H1 (cell line): Measurements from ENCODE around the gene IL26. TPM values are rescaled to one million over a fixed set of nuclear protein-coding genes. Genes with fewer than 3 reads are reported as not detected.

Experiments used
- CTCF ChIA-PET: fragments of 300-600 bp; sonication (Branson Sonifier 250); formaldehyde crosslinking; loops from one replicate; lab custom pipeline; 2021; ENCODE audit not compliant: partially characterized antibody; lab: Charles Lee
- POLR2A ChIA-PET: fragments of 300-600 bp; sonication (Branson Sonifier 250); formaldehyde crosslinking; loops from one replicate; lab custom pipeline; 2021; ENCODE audit warnings: inconsistent platforms; ENCODE audit not compliant: partially characterized antibody; lab: Charles Lee
- DNase-seq, 2 experiments: peaks; one replicate each; pipeline versions ENCODE4 v3.0.0 to v3.0.0-alpha.2; 2010 to 2022; ENCODE audit warnings: low spot score in 2 of 2, low read depth in 1 of 2, mixed read lengths in 1 of 2
- FAIRE-seq: peaks from 2 replicates; lab custom pipeline; 2011; peaks lifted over from hg19 to GRCh38; lab: Jason Lieb, UNC
- H2AFZ ChIP-seq: 2 replicates; pipeline ENCODE4 v1.8.1; 2012; ENCODE audit warnings: low read length, inconsistent platforms
- H2AK5ac ChIP-seq: 2 replicates; pipeline ENCODE4 v1.6.1; 2013; ENCODE audit warnings: low read depth, low read length
- H2BK120ac ChIP-seq: replicated peaks from 2 replicates; pipeline ENCODE3; 2013; ENCODE audit warnings: low read depth, low read length, inconsistent platforms
- H2BK12ac ChIP-seq: 2 replicates; pipeline ENCODE4 v1.6.1; 2013; ENCODE audit warnings: low read depth, low read length
- H2BK15ac ChIP-seq: 2 replicates; pipeline ENCODE4 v1.6.1; 2013; ENCODE audit warnings: low read length
- H2BK20ac ChIP-seq: 2 replicates; pipeline ENCODE4 v1.6.1; 2013; ENCODE audit warnings: low read length
- H2BK5ac ChIP-seq: 2 replicates; pipeline ENCODE4 v1.6.1; 2013; ENCODE audit warnings: low read depth, low read length
- H3K14ac ChIP-seq: 2 replicates; pipeline ENCODE4 v1.6.1; 2013; ENCODE audit warnings: inconsistent platforms; ENCODE audit not compliant: insufficient read length
- H3K18ac ChIP-seq: 2 replicates; pipeline ENCODE4 v1.6.1; 2013; ENCODE audit warnings: low read length; ENCODE audit errors: extremely low read depth
- H3K23ac ChIP-seq: 2 replicates; pipeline ENCODE4 v1.6.1; 2013; ENCODE audit warnings: inconsistent platforms; ENCODE audit not compliant: insufficient read length
- H3K23me2 ChIP-seq: 2 replicates; pipeline ENCODE4 v1.6.1; 2013; ENCODE audit warnings: low read depth, low read length
- H3K27ac ChIP-seq: 2 replicates; pipeline ENCODE4 v1.6.1; 2011; ENCODE audit warnings: low read depth, low read length, inconsistent platforms
- H3K27me3 ChIP-seq, 4 experiments: replicated peaks in 1 of 4; 1 replicate in 1 of 4; 2 replicates in 3 of 4; pipeline versions ENCODE4 v1.6.1 to v1.8.1; 2011 to 2013; ENCODE audit warnings: low read length in 3 of 4, mild to moderate bottlenecking in 3 of 4, inconsistent platforms in 2 of 4, mixed read lengths in 2 of 4, moderate library complexity in 1 of 4; ENCODE audit not compliant: control insufficient read depth in 3 of 4, insufficient read depth in 3 of 4; ENCODE audit errors: extremely low read depth in 1 of 4
- H3K36me3 ChIP-seq, 4 experiments: 2 replicates each; pipeline versions ENCODE4 v1.6.1 to v1.8.1; 2011 to 2013; ENCODE audit warnings: mild to moderate bottlenecking in 4 of 4, low read length in 3 of 4, moderate library complexity in 2 of 4, control low read depth in 1 of 4, inconsistent platforms in 1 of 4; ENCODE audit not compliant: insufficient read depth in 4 of 4, control insufficient read depth in 2 of 4
- H3K4ac ChIP-seq: replicated peaks from 2 replicates; pipeline ENCODE3; 2013; ENCODE audit warnings: low read length, low read depth, mixed read lengths, inconsistent platforms; ENCODE audit not compliant: insufficient read length
- H3K4me1 ChIP-seq, 4 experiments: replicated peaks in 1 of 4; 1 replicate in 1 of 4; 2 replicates in 3 of 4; pipeline versions ENCODE4 v1.6.1 to v1.8.1; 2011 to 2013; ENCODE audit warnings: low read length in 3 of 4, inconsistent platforms in 2 of 4, mixed read lengths in 1 of 4; ENCODE audit not compliant: insufficient read depth in 4 of 4, control insufficient read depth in 3 of 4
- H3K4me2 ChIP-seq, 2 experiments: 2 replicates each; pipeline versions ENCODE4 v1.6.1 to v1.8.1; 2011 to 2013; ENCODE audit warnings: low read depth in 2 of 2, low read length in 2 of 2, control low read depth in 1 of 2, inconsistent platforms in 1 of 2, mild to moderate bottlenecking in 1 of 2; ENCODE audit not compliant: insufficient read depth in 1 of 2
- H3K4me3 ChIP-seq, 4 experiments: fragments of 200-600, 300-600 bp in 1 of 4; sonication (generic), shearing (Covaris generic), sonication (Bioruptor Twin) in 1 of 4; 2 replicates each; pipeline versions ENCODE4 v1.5.1 to v1.8.1; 2011 to 2016; ENCODE audit warnings: low read length in 4 of 4, low read depth in 3 of 4, control low read depth in 2 of 4, inconsistent platforms in 2 of 4, mild to moderate bottlenecking in 2 of 4, mixed read lengths in 1 of 4, moderate library complexity in 1 of 4; ENCODE audit not compliant: insufficient read depth in 2 of 4; ENCODE audit errors: extremely low read depth in 1 of 4
- H3K56ac ChIP-seq: replicated peaks from 2 replicates; pipeline ENCODE3; 2013; ENCODE audit warnings: low read depth, mild to moderate bottlenecking, mixed read lengths, low read length, inconsistent platforms; ENCODE audit not compliant: insufficient read length
- H3K79me1 ChIP-seq: 2 replicates; pipeline ENCODE4 v1.6.1; 2013; ENCODE audit warnings: low read depth, low read length, control low read depth
- H3K79me2 ChIP-seq, 2 experiments: 2 replicates each; pipeline versions ENCODE4 v1.6.1 to v1.8.1; 2012 to 2013; ENCODE audit warnings: low read length in 2 of 2, mild to moderate bottlenecking in 2 of 2, inconsistent platforms in 1 of 2; ENCODE audit not compliant: insufficient read depth in 2 of 2, control insufficient read depth in 1 of 2
- H3K9ac ChIP-seq, 4 experiments: replicated peaks in 1 of 4; 1 replicate in 1 of 4; 2 replicates in 3 of 4; pipeline versions ENCODE4 v1.6.1 to v1.8.1; 2011 to 2013; ENCODE audit warnings: low read depth in 3 of 4, low read length in 3 of 4, control low read depth in 2 of 4, mild to moderate bottlenecking in 2 of 4, moderate library complexity in 2 of 4, inconsistent platforms in 1 of 4; ENCODE audit errors: extremely low read depth in 1 of 4
- H3K9me3 ChIP-seq, 2 experiments: 2 replicates each; pipeline versions ENCODE4 v1.6.1 to v1.8.1; 2012 to 2013; ENCODE audit warnings: mild to moderate bottlenecking in 2 of 2, moderate library complexity in 2 of 2, control low read depth in 1 of 2, inconsistent platforms in 1 of 2, low read depth in 1 of 2, low read length in 1 of 2, mixed read lengths in 1 of 2; ENCODE audit not compliant: insufficient read depth in 2 of 2
- H4K20me1 ChIP-seq, 2 experiments: replicated peaks in 1 of 2; 2 replicates each; pipeline versions ENCODE3 to v1.8.1; 2011 to 2013; ENCODE audit warnings: inconsistent platforms in 2 of 2, low read length in 2 of 2, mild to moderate bottlenecking in 1 of 2; ENCODE audit not compliant: insufficient read depth in 2 of 2, control insufficient read depth in 1 of 2
- H4K5ac ChIP-seq: 2 replicates; pipeline ENCODE4 v1.6.1; 2013; ENCODE audit warnings: low read length, low read depth, mixed read lengths, inconsistent platforms; ENCODE audit not compliant: insufficient read length
- H4K8ac ChIP-seq: 2 replicates; pipeline ENCODE4 v1.8.0; 2013; ENCODE audit warnings: mild to moderate bottlenecking, moderate library complexity, low read length, inconsistent platforms; ENCODE audit not compliant: insufficient read depth; ENCODE audit errors: extremely low read depth
- H4K91ac ChIP-seq: replicated peaks from 2 replicates; pipeline ENCODE3; 2013; ENCODE audit warnings: low read length, mixed read lengths, inconsistent platforms; ENCODE audit not compliant: insufficient read length
- ASH2L ChIP-seq: fragments of 200-600, 300-600 bp; sonication (generic); IDR thresholded peaks from one replicate; pipeline ENCODE4 v1.7.1; 2017; ENCODE audit warnings: low read length
- CBX8 ChIP-seq: fragments of 300-800, 300-1000 bp; sonication (generic); IDR thresholded peaks from 2 replicates; pipeline ENCODE4 v1.7.1; 2016; ENCODE audit warnings: low read depth, low read length, borderline replicate concordance
- CHD2 ChIP-seq: IDR thresholded peaks from 2 replicates; pipeline ENCODE4 v1.6.1; 2012; ENCODE audit warnings: low read length, improper control_type of control experiment
- KDM4A ChIP-seq: IDR thresholded peaks from one replicate; pipeline ENCODE4 v1.7.1; 2012; ENCODE audit warnings: low read depth, mild to moderate bottlenecking, moderate library complexity, low read length, inconsistent platforms; ENCODE audit not compliant: severe bottlenecking
- NRF1 ChIP-seq: IDR thresholded peaks from 2 replicates; pipeline ENCODE4 v1.6.1; 2011; ENCODE audit warnings: mild to moderate bottlenecking, low read depth, low read length, improper control_type of control experiment
- POU5F1 ChIP-seq: IDR thresholded peaks from 2 replicates; pipeline ENCODE4 v1.6.1; 2011; ENCODE audit warnings: low read depth, mild to moderate bottlenecking, low read length, moderate library complexity
- RFX5 ChIP-seq: IDR thresholded peaks from 2 replicates; pipeline ENCODE4 v1.6.1; 2011; ENCODE audit warnings: low read depth, low read length, improper control_type of control experiment, borderline replicate concordance
- TAF7 ChIP-seq: optimal IDR thresholded peaks from 2 replicates; pipeline ENCODE3; 2011; ENCODE audit warnings: low read depth, mild to moderate bottlenecking, inconsistent platforms, low read length, moderate library complexity, borderline replicate concordance
- ZNF274 ChIP-seq: IDR thresholded peaks from 2 replicates; pipeline ENCODE4 v1.7.0; 2012; ENCODE audit warnings: low read length, borderline replicate concordance; ENCODE audit errors: extremely low read depth
- WGBS, 2 experiments: shearing (Covaris generic) in 1 of 2; methylation state at CpG; one replicate each; pipeline versions ENCODE4 v1.1.6 to v1.1.7; 2013 to 2015; ENCODE audit warnings: low lambda C conversion rate in 2 of 2, mixed read lengths in 2 of 2, inconsistent platforms in 1 of 2, low coverage in 1 of 2, missing lambda C conversion rate in 1 of 2; ENCODE audit not compliant: insufficient replicate concordance in 2 of 2, insufficient coverage in 1 of 2, insufficient read length in 1 of 2; ENCODE audit errors: extremely low coverage in 1 of 2, missing lambda C conversion rate in 1 of 2; 5-methylcytosine and 5-hydroxymethylcytosine counted together
- polyA plus RNA-seq, 7 experiments: library from polyadenylated mRNA; depleted of rRNA in 3 of 7; stranded (reverse) in 5 of 7; unstranded in 2 of 7; fragments of >200 nt in 5 of 7; fragments of 200-250 nt in 2 of 7; gene quantifications; 1 replicate in 5 of 7; 2 replicates in 1 of 7; 4 replicates in 1 of 7; pipeline versions ENCODE4 v1.2.1 to v1.2.3, GENCODE V29; 2011 to 2013; ENCODE audit warnings: missing spikeins in 2 of 7, mixed read lengths in 2 of 7
- total RNA-seq: library from RNA; stranded (reverse); fragmentation: NEBNext Ultra II Directional; extraction: Animal tissue kit (Norgen Biotek cat#: 25700); gene quantifications from 2 replicates; pipeline ENCODE4 v1.2.1, GENCODE V29; 2021
- TF ChIP-seq, protein P1 (sequence below): IDR thresholded peaks from 2 replicates; pipeline ENCODE4 v1.6.1; 2012; ENCODE audit warnings: inconsistent platforms

Gene IL26
- total and polyA plus RNA-seq, 2 of the 8 experiments (the other 6 are each of a cell fraction or from before 2014, with no cell fraction given), result not detected

DNA sequence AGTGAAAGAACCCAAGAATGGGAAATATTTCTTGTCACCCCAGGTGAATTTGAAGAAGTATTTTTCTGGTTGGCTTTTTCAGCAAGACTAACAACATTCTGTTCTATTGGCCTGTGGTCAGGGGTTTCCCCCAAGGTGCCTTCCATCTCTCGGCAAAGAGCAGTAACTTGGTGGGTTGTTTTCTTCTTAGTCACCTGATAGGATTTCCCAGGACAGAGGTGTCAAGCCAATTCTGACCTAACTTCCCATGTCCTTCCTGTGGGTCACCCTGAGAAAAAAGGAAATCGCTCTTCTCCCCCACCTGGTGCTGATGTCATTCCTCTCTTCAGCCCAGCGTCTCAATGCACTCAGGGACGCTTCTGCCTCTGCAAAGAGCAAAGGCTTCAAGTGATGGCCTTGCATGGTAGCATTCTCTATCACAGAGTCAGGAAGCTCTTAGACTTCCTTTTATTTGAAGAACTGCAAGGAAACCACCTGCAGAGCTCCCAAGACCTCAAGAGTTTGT lies 50.0 kb downstream of the IL26 start:
- Histone ChIP-seq H4K5ac (no peak overlapping the region), H3K9ac (no peak overlapping the region), H3K23me2 (no peaks in the 10 kb centered on the region), H3K23ac (no peak overlapping the region), H2BK120ac (no peak overlapping the region), H3K36me3 (no peaks in the 10 kb centered on the region), H3K4me3 (no peak overlapping the region), H4K91ac (no peak overlapping the region), H3K14ac (no peak overlapping the region), H3K4me1 (no peaks in the 10 kb centered on the region), H4K20me1 (no peaks in the 10 kb centered on the region), H4K8ac (no peak overlapping the region), H3K4ac (no peak overlapping the region), H2BK5ac (no peak overlapping the region), H2BK20ac (no peak overlapping the region), H3K18ac (no peak overlapping the region), H2BK12ac (no peak overlapping the region), H3K56ac (no peak overlapping the region), H3K4me2 (no peak overlapping the region)
- FAIRE-seq, result no peak
- WGBS, 2 experiments, result 79% methylated on average over 4 of the region's 4 CpGs; no CpG with 5 or more reads in 1 of the 2 experiments
- ChIA-PET POLR2A (no interaction called here), CTCF (interaction anchor here (0.7 to 2.9 kb wide), 2 partner anchors 17 to 62 kb away, joined by 4 to 21 read pairs; partner anchors contain the start of gene IFNG)
- DNase-seq, result no peak
- TF ChIP-seq RFX5 (no peak), CHD2 (no peak), NRF1 (no peak), POU5F1 (no peak), CBX8 (no peak), TAF7 (no peak), KDM4A (no peak), ASH2L (no peak), ZNF274 (no peak)
- TF ChIP-seq, protein P1, sequence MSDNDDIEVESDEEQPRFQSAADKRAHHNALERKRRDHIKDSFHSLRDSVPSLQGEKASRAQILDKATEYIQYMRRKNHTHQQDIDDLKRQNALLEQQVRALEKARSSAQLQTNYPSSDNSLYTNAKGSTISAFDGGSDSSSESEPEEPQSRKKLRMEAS, result no peak
- TF ChIP-seq, all 59 proteins: peak for 0
- Histone ChIP-seq H3K27ac (no peak overlapping the region), H3K27me3 (no peaks in the 10 kb centered on the region), H3K9me3 (no peaks in the 10 kb centered on the region), H2AFZ (0 out of 2 replicates have a peak overlapping the region, but pooled peaks have one; percentile 54), H3K79me1 (no peaks in the 10 kb centered on the region), H2AK5ac (no peak overlapping the region), H2BK15ac (no peak overlapping the region), H3K79me2 (no peaks in the 10 kb centered on the region)
